Hepatocyte (in vitro differentiated cells): ENCODE measurements around the gene ANKS3.

Source experiments
- CTCF ChIP-seq: fragments of 200-600 bp; sonication (generic); IDR thresholded peaks from 2 replicates; pipeline ENCODE4 v1.5.1; 2016; ENCODE audit warnings: antibody characterized with exemption, mild to moderate bottlenecking; ENCODE audit not compliant: poor library complexity
- EZH2 ChIP-seq: fragments of 200-600 bp; sonication (generic); IDR thresholded peaks from 2 replicates; pipeline ENCODE4 v1.6.1; 2016; ENCODE audit warnings: antibody characterized with exemption, mild to moderate bottlenecking, borderline replicate concordance

GRCh38 chr16:4652561-4652960, 81.5 kb downstream of the ANKS3 start:
- TF ChIP-seq CTCF = no peak
- no peak for TF ChIP-seq EZH2
